ENCODE data around the gene TMTC3. TPM values are rescaled to one million over a fixed set of nuclear protein-coding genes. Genes with fewer than 3 reads are reported as not detected.

Gene TMTC3
- total and polyA plus RNA-seq, 8 donors: 1.3 to 11.7 (median 4.7) TPM

DNA sequence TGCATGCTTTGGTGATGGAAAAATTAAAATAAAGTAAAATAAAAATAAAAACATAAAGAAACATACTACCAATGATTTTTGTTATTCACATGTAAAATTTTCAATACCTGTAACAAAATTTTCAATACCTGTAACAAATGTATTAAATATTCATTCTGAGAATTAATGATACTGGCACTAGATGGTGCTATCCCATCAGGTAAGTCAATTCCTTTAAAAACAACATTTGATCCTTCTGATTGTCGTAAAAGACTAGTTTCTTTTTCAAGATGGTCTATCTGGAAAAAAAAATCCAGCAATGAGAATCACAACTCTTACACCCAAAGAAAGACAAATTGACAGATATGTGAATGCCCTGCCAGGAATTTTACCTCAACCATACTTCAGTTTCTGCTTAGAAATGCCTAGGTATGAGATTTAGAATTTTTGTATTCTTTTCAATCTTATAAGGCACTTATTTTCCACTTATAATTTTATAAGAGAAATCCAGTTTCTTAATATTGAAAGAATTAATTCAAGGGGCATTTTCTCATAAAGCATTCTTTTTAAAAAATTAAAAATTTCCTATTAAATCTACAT, 30.9 kb upstream of the TMTC3 start:
- no peaks in the 10 kb centered on the region for H3K9me3 ChIP-seq
- intact Hi-C loops (cut with DNase I): no loop called here
- peaks cover 0 to 4% (median 0%) of the 10 kb centered on the region in 3 donors for H3K4me1 ChIP-seq
- peak; percentile 97 for FAIRE-seq
- no peaks in the 10 kb centered on the region for H3K27me3 ChIP-seq
- peaks cover 0 to 4% (median 0%) of the 10 kb centered on the region in 3 donors for H3K36me3 ChIP-seq
- H3K4me3 ChIP-seq: no peak overlapping the region
- peak in 3 of 4 donors; percentile 73 to 81 (median 75) for ATAC-seq
- WGBS, 2 donors: 2 to 4% methylated on average over 1 of the region's 1 CpG
- TF ChIP-seq, protein P1, sequence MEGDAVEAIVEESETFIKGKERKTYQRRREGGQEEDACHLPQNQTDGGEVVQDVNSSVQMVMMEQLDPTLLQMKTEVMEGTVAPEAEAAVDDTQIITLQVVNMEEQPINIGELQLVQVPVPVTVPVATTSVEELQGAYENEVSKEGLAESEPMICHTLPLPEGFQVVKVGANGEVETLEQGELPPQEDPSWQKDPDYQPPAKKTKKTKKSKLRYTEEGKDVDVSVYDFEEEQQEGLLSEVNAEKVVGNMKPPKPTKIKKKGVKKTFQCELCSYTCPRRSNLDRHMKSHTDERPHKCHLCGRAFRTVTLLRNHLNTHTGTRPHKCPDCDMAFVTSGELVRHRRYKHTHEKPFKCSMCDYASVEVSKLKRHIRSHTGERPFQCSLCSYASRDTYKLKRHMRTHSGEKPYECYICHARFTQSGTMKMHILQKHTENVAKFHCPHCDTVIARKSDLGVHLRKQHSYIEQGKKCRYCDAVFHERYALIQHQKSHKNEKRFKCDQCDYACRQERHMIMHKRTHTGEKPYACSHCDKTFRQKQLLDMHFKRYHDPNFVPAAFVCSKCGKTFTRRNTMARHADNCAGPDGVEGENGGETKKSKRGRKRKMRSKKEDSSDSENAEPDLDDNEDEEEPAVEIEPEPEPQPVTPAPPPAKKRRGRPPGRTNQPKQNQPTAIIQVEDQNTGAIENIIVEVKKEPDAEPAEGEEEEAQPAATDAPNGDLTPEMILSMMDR (IDR thresholded peaks at IDR 0.05): peak in 2 of 4 donors; percentile 21 to 33
- DNase-seq: no peak
- no peak overlapping the region for H3K27ac ChIP-seq

DNA sequence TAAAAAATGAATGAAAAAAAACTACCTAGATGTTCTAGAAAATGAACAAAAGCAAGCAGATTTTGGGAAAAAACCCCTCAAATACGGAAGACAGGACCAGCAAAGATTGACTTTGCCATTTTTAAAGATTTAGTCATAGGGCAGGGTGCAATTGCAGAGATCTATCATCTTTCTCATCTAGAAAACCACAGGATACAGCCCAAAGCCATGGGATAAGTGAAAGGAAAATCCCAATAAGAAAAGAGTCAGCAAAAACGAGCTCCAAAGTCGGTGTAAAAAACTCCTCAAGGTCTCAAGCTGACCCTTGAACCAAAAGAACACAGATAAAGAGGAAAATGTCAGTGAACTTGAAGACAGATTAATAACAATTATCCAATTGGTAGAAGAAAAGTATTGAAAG, 28.2 kb upstream of the TMTC3 start:
- WGBS, 2 donors: 15 to 18% methylated on average over 3 of the region's 3 CpGs
- H3K36me3 ChIP-seq: peaks cover 0 to 6% (median 0%) of the 10 kb centered on the region in 3 donors
- no peak for DNase-seq
- no peak for FAIRE-seq
- no peaks in the 10 kb centered on the region for H3K9me3 ChIP-seq
- H3K4me1 ChIP-seq: peaks cover 0 to 4% (median 0%) of the 10 kb centered on the region in 3 donors
- no peak for ATAC-seq
- H3K27ac ChIP-seq: no peak overlapping the region
- intact Hi-C loops (cut with DNase I): no loop called here
- H3K4me3 ChIP-seq: no peak overlapping the region
- no peaks in the 10 kb centered on the region for H3K27me3 ChIP-seq
- TF ChIP-seq, protein P1 (IDR thresholded peaks at IDR 0.05): no peak

DNA sequence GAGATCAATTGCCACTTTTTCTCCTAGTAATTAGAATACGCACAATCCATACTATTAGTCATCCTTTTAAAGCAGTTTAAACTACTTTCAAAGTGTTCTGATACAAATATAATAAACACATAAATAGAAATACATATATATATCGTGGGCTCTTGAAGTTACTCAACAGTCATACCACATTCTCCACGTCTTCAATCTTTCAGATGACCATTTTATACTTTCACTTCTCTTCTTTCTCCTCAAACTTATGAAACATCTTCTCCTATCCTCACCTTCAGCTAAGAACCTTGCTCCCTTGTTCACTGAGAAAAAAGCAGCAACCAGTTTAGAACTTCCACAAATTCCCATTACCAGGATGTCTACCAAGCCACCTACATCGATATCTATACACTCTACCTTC, 19.4 kb upstream of the TMTC3 start:
- peaks cover 0 to 6% (median 0%) of the 10 kb centered on the region in 3 donors for H3K36me3 ChIP-seq
- FAIRE-seq: no peak
- 67 to 70% methylated on average over 4 of the region's 4 CpGs for WGBS, 2 donors

DNA sequence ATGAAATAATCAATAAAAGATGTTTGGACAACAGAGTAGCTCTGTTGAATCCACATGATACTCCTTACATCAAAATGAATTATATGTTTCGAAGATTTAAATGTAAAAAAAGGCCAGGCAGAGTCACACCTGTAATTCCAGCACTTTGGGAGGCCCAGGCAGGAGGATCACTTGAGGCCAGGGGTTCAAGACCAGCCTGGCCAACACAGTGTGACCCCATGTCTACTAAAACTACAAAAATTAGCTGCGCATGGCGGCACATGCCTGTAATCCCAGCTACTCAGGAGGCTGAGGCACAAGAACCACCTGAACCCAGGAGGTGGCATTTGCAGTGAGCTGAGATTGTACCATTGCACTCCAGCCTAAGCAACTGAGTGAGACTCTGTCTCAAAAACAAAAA, 15.0 kb upstream of the TMTC3 start:
- peaks cover 0 to 8% (median 0%) of the 10 kb centered on the region in 3 donors for H3K36me3 ChIP-seq
- no peak overlapping the region for H3K27ac ChIP-seq
- H3K9me3 ChIP-seq: no peaks in the 10 kb centered on the region
- WGBS, 2 donors: 97 to 98% methylated on average over 3 of the region's 3 CpGs
- H3K4me1 ChIP-seq: no peaks in the 10 kb centered on the region
- intact Hi-C loops (cut with DNase I): no loop called here
- TF ChIP-seq, protein P1 (IDR thresholded peaks at IDR 0.05): no peak
- ATAC-seq (no peak), DNase-seq (no peak), FAIRE-seq (no peak)
- H3K27me3 ChIP-seq: no peaks in the 10 kb centered on the region
- no peak overlapping the region for H3K4me3 ChIP-seq

More for the DNA sequence above, 19.4 kb upstream of the TMTC3 start:
- TF ChIP-seq, protein P1 (IDR thresholded peaks at IDR 0.05): no peak
- ATAC-seq: no peak
- no peak for DNase-seq
- intact Hi-C loops (cut with DNase I): no loop called here
- H3K4me3 ChIP-seq: no peak overlapping the region
- H3K9me3 ChIP-seq: no peaks in the 10 kb centered on the region
- H3K4me1 ChIP-seq: no peaks in the 10 kb centered on the region
- H3K27ac ChIP-seq: no peak overlapping the region
- H3K27me3 ChIP-seq: no peaks in the 10 kb centered on the region

DNA sequence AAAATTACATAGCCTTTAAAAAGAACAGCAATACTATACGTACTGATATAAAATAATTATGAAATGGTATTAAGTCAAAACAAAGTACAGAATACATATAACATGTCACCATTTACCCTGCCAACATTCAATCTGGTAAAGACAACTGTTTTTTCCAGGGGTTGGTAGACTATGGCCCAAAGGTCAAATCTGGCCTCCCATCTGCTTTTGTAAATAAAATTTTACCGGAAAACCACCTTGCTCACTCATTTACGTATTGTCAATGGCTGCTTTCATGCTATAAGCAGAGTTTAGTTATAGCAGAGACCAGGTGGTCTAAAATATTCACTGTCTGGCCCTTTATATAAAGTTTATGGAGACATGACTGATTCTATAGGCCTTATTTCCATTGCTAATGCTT, 14.3 kb upstream of the TMTC3 start:
- no peaks in the 10 kb centered on the region for H3K9me3 ChIP-seq
- no peak overlapping the region for H3K27ac ChIP-seq
- peaks cover 0 to 8% (median 0%) of the 10 kb centered on the region in 3 donors for H3K36me3 ChIP-seq
- H3K4me3 ChIP-seq: no peak overlapping the region
- H3K27me3 ChIP-seq: no peaks in the 10 kb centered on the region
- ATAC-seq (no peak), DNase-seq (no peak), FAIRE-seq (no peak)
- TF ChIP-seq, protein P1 (IDR thresholded peaks at IDR 0.05): no peak
- WGBS, 2 donors: 94 to 96% methylated on average over 3 of the region's 3 CpGs
- intact Hi-C loops (cut with DNase I): no loop called here
- H3K4me1 ChIP-seq: no peaks in the 10 kb centered on the region

Data from pancreas (tissue), 10 donors.